GM12801 (cell line): ENCODE results near the gene BABAM2.

ENCODE experiments used
- CTCF ChIP-seq: IDR thresholded peaks from one replicate; pipeline ENCODE4 v1.5.1; 2011; ENCODE audit warnings: control low read depth; ENCODE audit not compliant: insufficient read length; ENCODE audit errors: extremely low read depth

Gene BABAM2

DNA sequence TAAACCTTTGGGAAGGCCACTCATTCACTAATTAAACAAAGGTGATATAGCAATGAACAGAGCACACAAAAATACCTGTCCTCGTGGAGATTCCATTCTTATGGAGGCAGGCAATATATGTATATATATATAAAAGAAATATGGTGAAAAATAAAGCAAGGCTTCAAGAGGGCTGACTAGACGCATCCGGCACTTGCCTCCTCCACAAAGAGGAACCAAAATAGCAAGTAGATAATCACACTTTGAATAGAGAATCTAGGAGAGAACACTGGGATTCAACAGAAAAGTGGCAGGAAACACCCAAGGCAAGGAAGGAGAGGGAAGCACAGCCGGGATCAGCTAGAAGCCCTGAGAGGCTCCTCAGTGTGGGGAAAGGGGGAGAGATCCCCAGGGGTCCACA lies 283.7 kb downstream of the BABAM2 start:
- no peak for TF ChIP-seq CTCF

- no peak for TF ChIP-seq CTCF
Measured at GRCh38 chr2:28175028-28175427, 284.5 kb downstream of the BABAM2 start.

DNA sequence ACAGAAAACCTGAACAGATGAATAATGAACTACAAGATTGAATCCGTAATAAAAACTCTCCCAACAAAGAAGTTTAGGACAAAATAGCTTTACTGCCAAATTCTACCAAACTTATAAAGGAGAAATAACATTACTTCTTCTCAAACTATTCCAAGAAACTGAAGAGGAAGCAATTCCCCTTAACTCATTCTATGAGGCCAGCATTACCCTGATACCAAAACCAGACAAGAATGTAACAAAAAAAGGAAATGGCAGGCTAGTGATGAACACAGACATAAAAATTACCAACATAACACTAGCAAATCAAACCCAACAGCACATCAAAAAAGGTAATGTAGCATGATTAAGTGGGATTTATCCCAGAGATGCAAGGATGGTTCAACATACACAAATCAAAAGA lies 288.4 kb downstream of the BABAM2 start:
- no peak for TF ChIP-seq CTCF

- TF ChIP-seq CTCF = no peak
Measured at GRCh38 chr2:28181801-28182200, 291.3 kb downstream of the BABAM2 start.

GRCh38 chr2:28182348-28182747 lies 291.8 kb downstream of the BABAM2 start:
- TF ChIP-seq CTCF = no peak

DNA sequence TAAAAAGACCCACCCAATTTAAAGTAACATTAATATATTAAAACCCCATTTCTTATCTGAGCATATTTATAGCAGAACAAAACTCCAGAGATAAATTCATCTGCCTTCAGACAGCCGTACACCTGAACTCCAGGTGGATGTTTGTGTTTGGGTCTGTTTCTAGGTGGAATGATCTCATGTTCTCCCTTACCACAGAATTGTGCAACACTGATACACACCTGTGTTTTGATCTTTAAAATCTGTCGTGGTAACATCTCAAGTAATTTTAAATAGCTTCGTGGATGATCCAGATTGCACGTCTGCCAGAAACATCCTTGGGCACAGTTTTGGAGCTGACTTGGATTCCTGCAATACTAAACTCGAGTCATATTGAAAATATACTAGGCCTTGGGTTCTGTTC lies 294.6 kb downstream of the BABAM2 start:
- TF ChIP-seq CTCF = no peak

GRCh38 chr2:28185891-28186290 lies 295.4 kb downstream of the BABAM2 start:
- TF ChIP-seq CTCF = no peak

DNA sequence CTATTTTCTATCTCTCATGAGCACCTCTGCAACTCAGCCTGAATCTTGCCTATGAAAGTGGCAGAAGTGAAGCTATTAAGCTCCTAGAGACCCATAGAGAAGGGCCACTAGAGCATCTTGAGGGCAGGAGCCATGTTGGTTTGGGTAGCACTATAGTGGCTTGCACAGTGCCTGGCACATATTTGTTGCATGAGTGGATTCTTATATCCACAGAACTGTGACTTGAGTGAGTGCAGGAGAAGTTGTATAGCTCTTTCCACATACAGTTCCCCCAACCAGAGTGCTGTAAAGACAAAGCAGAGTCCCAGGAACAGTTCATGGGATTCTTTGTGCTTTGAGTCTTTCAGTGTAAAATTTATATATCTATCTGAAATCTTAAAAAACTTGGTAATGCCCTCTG lies 296.7 kb downstream of the BABAM2 start:
- no peak for TF ChIP-seq CTCF
